Transverse colon (tissue), 4 donors: Measurements from ENCODE around the gene PLXNC1. TPM values are rescaled to one million over a fixed set of nuclear protein-coding genes. Genes with fewer than 3 reads are reported as not detected.

Experiments
- DNase-seq: peaks from one replicate; pipeline ENCODE4 v3.0.0-alpha.2; 2019
- H3K27ac ChIP-seq, 4 donors: fragments of 200-600 bp; sonication (generic); 2 replicates each; pipeline ENCODE4 v1.5.1; 2016 to 2018; ENCODE audit warnings: inconsistent platforms in 4 of 4
- H3K27me3 ChIP-seq: fragments of 200-600 bp; sonication (generic); 2 replicates; pipeline ENCODE4 v1.5.1; 2017; ENCODE audit warnings: inconsistent platforms
- H3K36me3 ChIP-seq, 4 donors: fragments of 200-600 bp; sonication (generic); 2 replicates each; pipeline ENCODE4 v1.5.1; 2017 to 2019; ENCODE audit warnings: inconsistent platforms in 4 of 4
- H3K4me1 ChIP-seq, 4 donors: fragments of 200-600 bp; sonication (generic); 2 replicates each; pipeline ENCODE4 v1.5.1; 2017 to 2020; ENCODE audit warnings: inconsistent platforms in 4 of 4
- H3K4me3 ChIP-seq, 4 donors: fragments of 200-600 bp; sonication (generic); 1 replicate in 1 of 4; 2 replicates in 3 of 4; pipeline versions ENCODE4 v1.5.1 to v1.6.1; 2017 to 2019; ENCODE audit warnings: inconsistent platforms in 4 of 4
- H3K9me3 ChIP-seq, 2 donors: fragments of 200-600 bp; sonication (generic); 2 replicates each; pipeline ENCODE4 v1.5.1; 2017 to 2019; ENCODE audit warnings: inconsistent platforms in 2 of 2
- EP300 ChIP-seq: sonication (generic); formaldehyde crosslinking; IDR thresholded peaks from one replicate; pipeline ENCODE4 v1.6.1; 2017; ENCODE audit warnings: antibody characterized with exemption, low read depth
- POLR2A ChIP-seq: fragments of 450-650 bp; IDR thresholded peaks from one replicate; pipeline ENCODE4 v1.6.1; 2016; ENCODE audit warnings: antibody characterized with exemption, mild to moderate bottlenecking, moderate library complexity
- POLR2AphosphoS5 ChIP-seq, 3 donors: sonication (generic); formaldehyde crosslinking; IDR thresholded peaks; one replicate each; pipeline ENCODE4 v1.6.1; 2016; ENCODE audit warnings: antibody characterized with exemption in 3 of 3
- WGBS, 2 donors: methylation state at CpG; one replicate each; pipeline ENCODE4 v1.1.5; 2018; ENCODE audit warnings: low coverage in 1 of 2; 5-methylcytosine and 5-hydroxymethylcytosine counted together
- in situ Hi-C, 4 donors: fragments of 200-750 bp; cut with MboI; loops; one replicate each; pipeline versions ENCODE4 v1.15.0 to v1.15.1; 2017; ENCODE audit warnings: low sequenced_read_pairs in 3 of 4, low pct_ligation_motif_present in 1 of 4, low pct_unique_long_range_greater_than_20kb in 1 of 4
- intact Hi-C: fragments of 100-400 bp; cut with DNase I; formaldehyde crosslinking; loops from one replicate; pipeline ENCODE4 v1.15.1; 2023; ENCODE audit warnings: low total_unique reads
- total RNA-seq, 4 donors: library from RNA; depleted of rRNA; stranded (reverse); fragments of >200 nt; gene quantifications; one replicate each; pipeline ENCODE4 v1.1.0, GENCODE V29; 2016
- TF ChIP-seq, protein P1 (sequence below), 5 experiments: fragments of 200-600 bp in 3 of 5; fragments of 450-650 bp in 2 of 5; sonication (generic) in 3 of 5; IDR thresholded peaks; 1 replicate in 2 of 5; 2 replicates in 3 of 5; pipeline ENCODE4 v1.5.1; 2016 to 2017; ENCODE audit warnings: antibody characterized with exemption in 5 of 5, inconsistent platforms in 3 of 5, mild to moderate bottlenecking in 2 of 5, moderate library complexity in 1 of 5

Gene PLXNC1
- total RNA-seq, 4 donors from 2014 or later = 3.3 to 12.7 (median 6.8) TPM

DNA sequence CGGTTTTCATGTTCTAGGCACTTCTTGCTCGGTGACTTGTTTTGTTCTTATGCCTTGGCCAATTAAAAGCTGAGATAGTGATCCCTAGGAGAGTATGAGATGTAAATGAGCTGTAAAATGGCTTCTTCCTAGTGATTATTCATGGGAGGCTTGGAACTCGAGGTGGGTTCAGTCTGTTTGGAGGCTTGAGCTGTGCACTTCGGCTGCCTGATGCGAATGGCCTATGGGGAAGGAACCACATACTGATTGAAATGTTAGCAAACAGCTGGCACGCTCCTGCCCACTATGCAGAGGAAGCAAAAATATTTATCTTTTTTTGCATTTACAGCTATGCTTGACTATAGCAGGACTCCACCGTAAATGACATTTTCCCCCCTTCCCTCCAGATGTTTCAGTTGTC is 75.5 kb downstream of the PLXNC1 start:
- WGBS, 2 donors = 82 to 94% methylated on average over 7 of the region's 7 CpGs
- TF ChIP-seq POLR2AphosphoS5 (IDR thresholded peaks at IDR 0.05) (no peak), EP300 (no peak), POLR2A (no peak)
- TF ChIP-seq, protein P1, sequence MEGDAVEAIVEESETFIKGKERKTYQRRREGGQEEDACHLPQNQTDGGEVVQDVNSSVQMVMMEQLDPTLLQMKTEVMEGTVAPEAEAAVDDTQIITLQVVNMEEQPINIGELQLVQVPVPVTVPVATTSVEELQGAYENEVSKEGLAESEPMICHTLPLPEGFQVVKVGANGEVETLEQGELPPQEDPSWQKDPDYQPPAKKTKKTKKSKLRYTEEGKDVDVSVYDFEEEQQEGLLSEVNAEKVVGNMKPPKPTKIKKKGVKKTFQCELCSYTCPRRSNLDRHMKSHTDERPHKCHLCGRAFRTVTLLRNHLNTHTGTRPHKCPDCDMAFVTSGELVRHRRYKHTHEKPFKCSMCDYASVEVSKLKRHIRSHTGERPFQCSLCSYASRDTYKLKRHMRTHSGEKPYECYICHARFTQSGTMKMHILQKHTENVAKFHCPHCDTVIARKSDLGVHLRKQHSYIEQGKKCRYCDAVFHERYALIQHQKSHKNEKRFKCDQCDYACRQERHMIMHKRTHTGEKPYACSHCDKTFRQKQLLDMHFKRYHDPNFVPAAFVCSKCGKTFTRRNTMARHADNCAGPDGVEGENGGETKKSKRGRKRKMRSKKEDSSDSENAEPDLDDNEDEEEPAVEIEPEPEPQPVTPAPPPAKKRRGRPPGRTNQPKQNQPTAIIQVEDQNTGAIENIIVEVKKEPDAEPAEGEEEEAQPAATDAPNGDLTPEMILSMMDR (IDR thresholded peaks at IDR 0.05) = no peak
- Histone ChIP-seq H3K4me1 (no peaks in the 10 kb centered on the region), H3K27ac (no peak overlapping the region), H3K27me3 (no peaks in the 10 kb centered on the region), H3K4me3 (no peak overlapping the region), H3K9me3 (no peaks in the 10 kb centered on the region), H3K36me3 (no peaks in the 10 kb centered on the region)
- in situ Hi-C loops (no loop called here), intact Hi-C loops (no loop called here)
- DNase-seq = no peak

DNA sequence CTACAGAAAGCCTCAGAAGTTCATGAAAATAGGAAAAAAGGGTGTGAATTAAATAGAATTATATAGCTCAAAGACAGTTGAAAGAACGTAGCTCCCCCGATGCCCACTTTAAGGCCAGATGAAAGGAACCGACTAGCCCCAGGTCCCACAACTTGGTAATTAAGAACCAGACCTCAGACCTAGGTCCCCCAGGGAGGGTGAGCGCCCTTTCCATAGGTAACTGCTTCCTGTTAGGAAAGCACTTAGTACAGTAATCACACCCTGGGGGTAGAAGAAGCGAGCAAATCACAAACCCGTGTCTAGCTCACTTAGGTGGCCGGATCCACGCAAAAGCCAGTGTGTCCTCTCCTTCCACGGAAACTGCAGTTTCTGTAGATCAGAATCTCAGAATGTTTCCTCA is 77.1 kb downstream of the PLXNC1 start:
- no peaks in the 10 kb centered on the region for H3K4me1 ChIP-seq
- no peak for DNase-seq
- intact Hi-C loops = loop anchor here (5.0 kb wide), 1 partner anchor 212 kb away; no protein-coding TSS in a partner anchor
- H3K27me3 ChIP-seq = no peaks in the 10 kb centered on the region
- H3K4me3 ChIP-seq = no peak overlapping the region
- in situ Hi-C loops = no loop called here
- H3K27ac ChIP-seq = no peak overlapping the region
- WGBS, 2 donors = 95 to 97% methylated on average over 6 to 9 of the region's 9 CpGs
- no peaks in the 10 kb centered on the region for H3K36me3 ChIP-seq
- no peaks in the 10 kb centered on the region for H3K9me3 ChIP-seq
- TF ChIP-seq POLR2A (no peak), POLR2AphosphoS5 (IDR thresholded peaks at IDR 0.05) (no peak)

DNA sequence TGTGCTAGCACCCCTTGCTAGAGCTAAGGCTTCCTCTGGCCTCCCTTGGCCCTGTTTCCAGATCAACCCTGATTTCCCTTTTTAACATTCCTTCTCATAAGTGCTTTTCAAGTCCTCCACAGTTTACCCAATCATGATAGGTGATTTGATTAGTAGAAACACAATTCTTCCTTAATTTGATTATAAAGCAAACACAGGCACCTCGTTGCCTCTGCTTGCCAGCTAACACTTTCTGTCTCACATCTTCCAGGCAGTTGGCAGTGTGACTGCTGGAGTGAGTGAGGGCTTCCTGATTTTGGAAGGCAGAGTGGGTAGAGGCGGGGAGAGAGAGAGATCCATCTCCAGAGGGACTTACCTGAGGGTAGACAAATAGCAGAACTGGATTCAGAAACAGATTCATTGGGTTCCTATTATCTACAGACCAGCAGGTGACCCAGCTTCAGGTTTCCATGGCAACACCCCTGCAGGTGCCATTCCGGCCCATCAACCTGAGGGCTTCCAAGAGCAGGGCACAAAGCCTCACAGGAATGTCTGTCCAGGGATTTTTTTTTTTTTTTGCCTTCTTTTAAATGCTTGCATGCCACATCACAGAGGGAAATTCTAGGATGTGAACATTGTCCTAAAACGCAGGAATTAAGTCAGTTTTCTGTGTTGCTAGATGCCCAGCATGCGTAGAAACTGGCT is 77.7 kb downstream of the PLXNC1 start:
- H3K27me3 ChIP-seq = no peaks in the 10 kb centered on the region
- no peaks in the 10 kb centered on the region for H3K36me3 ChIP-seq
- DNase-seq = no peak
- no peaks in the 10 kb centered on the region for H3K4me1 ChIP-seq
- in situ Hi-C loops = no loop called here
- 83 to 87% methylated on average over 5 of the region's 5 CpGs for WGBS, 2 donors
- H3K27ac ChIP-seq = no peak overlapping the region
- H3K4me3 ChIP-seq = no peak overlapping the region
- TF ChIP-seq EP300 (no peak), POLR2A (no peak), POLR2AphosphoS5 (IDR thresholded peaks at IDR 0.05) (no peak)
- TF ChIP-seq, protein P1 (IDR thresholded peaks at IDR 0.05) = no peak
- H3K9me3 ChIP-seq = no peaks in the 10 kb centered on the region
- intact Hi-C loops = loop anchor here (5.0 kb wide), 1 partner anchor 211 kb away; no protein-coding TSS in a partner anchor

DNA sequence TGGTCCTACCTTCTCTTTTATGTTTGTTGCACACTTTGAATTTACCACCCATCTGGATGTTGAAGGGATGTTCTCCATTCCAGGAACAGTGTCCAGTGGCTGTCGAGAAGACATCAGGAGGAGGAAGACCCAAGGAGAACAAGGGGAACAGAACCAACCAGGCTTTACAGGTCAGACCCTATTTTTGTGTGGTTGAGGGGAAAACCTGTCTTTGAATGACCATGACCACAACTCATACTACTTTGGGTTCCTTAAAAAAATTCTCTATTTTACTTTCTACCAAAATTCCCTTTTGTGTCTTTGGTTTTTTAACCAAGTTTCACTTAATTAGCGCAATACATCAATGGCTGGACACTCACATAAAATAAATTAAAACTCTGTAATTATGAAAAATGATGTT is 78.7 kb downstream of the PLXNC1 start:
- in situ Hi-C loops (no loop called here), intact Hi-C loops (loop anchor here (5.0 kb wide), 1 partner anchor 210 kb away; no protein-coding TSS in a partner anchor)
- Histone ChIP-seq H3K27me3 (no peaks in the 10 kb centered on the region), H3K27ac (no peak overlapping the region), H3K4me3 (no peak overlapping the region), H3K9me3 (no peaks in the 10 kb centered on the region), H3K4me1 (no peaks in the 10 kb centered on the region), H3K36me3 (no peaks in the 10 kb centered on the region)
- WGBS, 2 donors = 80 to 96% methylated on average over 2 of the region's 2 CpGs
- no peak for DNase-seq
- TF ChIP-seq, protein P1 (IDR thresholded peaks at IDR 0.05) = no peak
- TF ChIP-seq POLR2AphosphoS5 (IDR thresholded peaks at IDR 0.05) (no peak), EP300 (no peak), POLR2A (no peak)
